ENCODE measurements around the gene RRBP1. TPM values are rescaled to one million over a fixed set of nuclear protein-coding genes. Genes with fewer than 3 reads are reported as not detected.

Gene RRBP1
- total and polyA plus RNA-seq, 9 donors = 29.2 to 159 (median 83.8) TPM

- DNase-seq = no peak
- WGBS, 3 donors = 78 to 91% (median 90%) methylated on average over 7 of the region's 7 CpGs
- Histone ChIP-seq H3K4me3 (no peak overlapping the region), H3K27ac (no peak overlapping the region), H3K36me3 (no peaks in the 10 kb centered on the region), H3K9me3 (no peaks in the 10 kb centered on the region), H3K4me1 (ENCODE audit: insufficient read depth) (no peaks in the 10 kb centered on the region), H3K27me3 (no peaks in the 10 kb centered on the region)
- TF ChIP-seq EP300 (IDR thresholded peaks at IDR 0.05) (no peak), POLR2A (IDR thresholded peaks at IDR 0.05) (no peak)
- TF ChIP-seq, protein P1, sequence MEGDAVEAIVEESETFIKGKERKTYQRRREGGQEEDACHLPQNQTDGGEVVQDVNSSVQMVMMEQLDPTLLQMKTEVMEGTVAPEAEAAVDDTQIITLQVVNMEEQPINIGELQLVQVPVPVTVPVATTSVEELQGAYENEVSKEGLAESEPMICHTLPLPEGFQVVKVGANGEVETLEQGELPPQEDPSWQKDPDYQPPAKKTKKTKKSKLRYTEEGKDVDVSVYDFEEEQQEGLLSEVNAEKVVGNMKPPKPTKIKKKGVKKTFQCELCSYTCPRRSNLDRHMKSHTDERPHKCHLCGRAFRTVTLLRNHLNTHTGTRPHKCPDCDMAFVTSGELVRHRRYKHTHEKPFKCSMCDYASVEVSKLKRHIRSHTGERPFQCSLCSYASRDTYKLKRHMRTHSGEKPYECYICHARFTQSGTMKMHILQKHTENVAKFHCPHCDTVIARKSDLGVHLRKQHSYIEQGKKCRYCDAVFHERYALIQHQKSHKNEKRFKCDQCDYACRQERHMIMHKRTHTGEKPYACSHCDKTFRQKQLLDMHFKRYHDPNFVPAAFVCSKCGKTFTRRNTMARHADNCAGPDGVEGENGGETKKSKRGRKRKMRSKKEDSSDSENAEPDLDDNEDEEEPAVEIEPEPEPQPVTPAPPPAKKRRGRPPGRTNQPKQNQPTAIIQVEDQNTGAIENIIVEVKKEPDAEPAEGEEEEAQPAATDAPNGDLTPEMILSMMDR (IDR thresholded peaks at IDR 0.05) = no peak
- intact Hi-C loops (cut with DNase I) = loop anchor here in 1 of 4 donors (5.0 kb wide), 1 partner anchor 72 kb away; no protein-coding TSS in a partner anchor
These were observed 18.6 kb upstream of the RRBP1 start for GRCh38 chr20:17700637-17701036.

DNA sequence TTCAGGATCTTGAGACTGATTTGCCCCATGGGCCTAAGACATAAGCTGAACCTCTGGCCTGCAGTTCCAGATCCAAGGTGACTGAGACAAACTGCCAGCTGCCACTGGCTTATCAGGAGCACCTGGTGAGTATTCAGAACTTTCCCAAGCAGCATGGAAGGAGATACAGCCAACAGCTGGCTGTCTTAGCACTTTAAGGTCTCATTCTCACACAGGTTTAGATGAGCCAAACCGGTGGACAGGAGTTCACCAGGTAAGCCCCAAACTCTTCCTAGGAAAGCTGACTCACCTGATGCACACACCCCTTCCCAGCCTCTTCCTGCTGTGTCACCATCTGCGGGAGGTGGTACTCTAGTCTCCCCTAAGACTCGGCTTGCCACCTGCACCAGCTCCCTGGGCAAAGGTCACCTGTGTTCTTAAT is 17.9 kb upstream of the RRBP1 start, which contains the start of gene BANF2:
Gene BANF2 (plus strand): TSS at position 36 of the 421 bp plus-strand sequence. CDS start 25,060 bp downstream, outside the sequence.
- Histone ChIP-seq H3K4me3 (no peak within 1 kb of the TSS), H3K27ac (no peak within 1 kb of the TSS), H3K36me3 (no peaks in the 10 kb centered on the region), H3K27me3 (no peaks in the 10 kb centered on the region), H3K4me1 (ENCODE audit: insufficient read depth) (no peaks in the 10 kb centered on the region), H3K9me3 (no peaks in the 10 kb centered on the region)
- 61 to 71% (median 67%) methylated on average over 3 of the region's 3 CpGs for WGBS, 3 donors
- TF ChIP-seq POLR2A (IDR thresholded peaks at IDR 0.05) (no peak), EP300 (IDR thresholded peaks at IDR 0.05) (no peak)
- TF ChIP-seq, protein P1 (IDR thresholded peaks at IDR 0.05) = no peak
- DNase-seq = no peak
- intact Hi-C loops (cut with DNase I) = loop anchor here in 1 of 4 donors (5.0 kb wide), 1 partner anchor 72 kb away; no protein-coding TSS in a partner anchor

GRCh38 chr20:17698384-17698783 is 16.3 kb upstream of the RRBP1 start:
- H3K4me3 ChIP-seq = no peak overlapping the region
- WGBS, 3 donors = 64 to 77% (median 69%) methylated on average over 5 of the region's 5 CpGs
- no peak overlapping the region for H3K27ac ChIP-seq
- no peaks in the 10 kb centered on the region for H3K36me3 ChIP-seq
- DNase-seq = no peak
- intact Hi-C loops (cut with DNase I) = no loop called here
- TF ChIP-seq, protein P1 (IDR thresholded peaks at IDR 0.05) = no peak
- TF ChIP-seq EP300 (IDR thresholded peaks at IDR 0.05) (no peak), POLR2A (IDR thresholded peaks at IDR 0.05) (no peak)
- no peaks in the 10 kb centered on the region for H3K27me3 ChIP-seq
- no peaks in the 10 kb centered on the region for H3K9me3 ChIP-seq
- no peaks in the 10 kb centered on the region for H3K4me1 ChIP-seq (ENCODE audit: insufficient read depth)

DNA sequence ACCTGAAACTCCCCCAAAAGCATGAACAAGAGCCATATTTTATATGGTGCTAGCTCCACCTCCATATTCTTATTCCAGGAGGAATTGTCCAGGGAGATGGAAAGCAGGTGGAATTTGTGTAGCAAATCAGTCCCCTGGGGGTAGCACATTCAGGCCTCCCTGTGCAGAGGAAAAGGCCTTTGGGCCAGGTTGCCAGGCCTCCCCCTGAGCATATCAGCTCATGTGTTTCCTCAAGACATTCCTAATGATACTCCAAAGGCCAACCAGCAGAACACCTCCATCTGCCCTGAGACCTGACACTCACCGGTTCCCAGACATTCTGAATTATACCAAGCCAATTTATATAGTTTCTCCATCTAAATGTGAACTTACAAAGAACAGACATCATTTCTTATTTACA is 15.1 kb upstream of the RRBP1 start:
- H3K4me1 ChIP-seq (ENCODE audit: insufficient read depth) = no peaks in the 10 kb centered on the region
- no peak for DNase-seq
- H3K27me3 ChIP-seq = no peaks in the 10 kb centered on the region
- H3K4me3 ChIP-seq = no peak overlapping the region
- TF ChIP-seq POLR2A (IDR thresholded peaks at IDR 0.05) (no peak), EP300 (IDR thresholded peaks at IDR 0.05) (no peak)
- TF ChIP-seq, protein P1 (IDR thresholded peaks at IDR 0.05) = no peak
- no peak overlapping the region for H3K27ac ChIP-seq
- H3K36me3 ChIP-seq = no peaks in the 10 kb centered on the region
- no peaks in the 10 kb centered on the region for H3K9me3 ChIP-seq
- 87 to 91% (median 89%) methylated on average over 1 of the region's 1 CpG for WGBS, 3 donors
- intact Hi-C loops (cut with DNase I) = no loop called here
